UCSD-AML1 (cell line): ENCODE data around the gene SPATC1L.

ENCODE experiments used
- DNase-seq: peaks from one replicate; lab custom pipeline; 2025; ENCODE audit not compliant: unreplicated experiment; lab: John Stamatoyannopoulos, UW

The SPATC1L gene

DNA sequence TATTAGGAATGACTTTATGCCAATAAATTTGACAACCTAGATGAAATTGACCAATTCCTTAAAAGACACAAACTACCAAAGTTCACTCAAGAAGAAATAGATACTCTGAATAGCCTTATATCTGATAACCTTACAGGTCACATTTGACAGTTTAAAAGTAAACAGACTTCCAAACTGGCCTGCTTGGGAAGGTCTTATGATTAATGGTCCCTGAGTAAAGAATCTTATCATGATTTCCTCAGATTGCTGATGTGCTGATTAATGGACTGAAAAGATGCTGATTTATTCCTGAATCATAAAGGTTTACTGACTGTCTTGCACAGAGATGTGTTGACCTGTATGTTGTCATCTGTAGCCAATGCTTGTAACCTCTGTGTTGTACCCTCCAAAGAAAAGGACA lies 19.2 kb downstream of the SPATC1L start:
- DNase-seq, result no peak

DNA sequence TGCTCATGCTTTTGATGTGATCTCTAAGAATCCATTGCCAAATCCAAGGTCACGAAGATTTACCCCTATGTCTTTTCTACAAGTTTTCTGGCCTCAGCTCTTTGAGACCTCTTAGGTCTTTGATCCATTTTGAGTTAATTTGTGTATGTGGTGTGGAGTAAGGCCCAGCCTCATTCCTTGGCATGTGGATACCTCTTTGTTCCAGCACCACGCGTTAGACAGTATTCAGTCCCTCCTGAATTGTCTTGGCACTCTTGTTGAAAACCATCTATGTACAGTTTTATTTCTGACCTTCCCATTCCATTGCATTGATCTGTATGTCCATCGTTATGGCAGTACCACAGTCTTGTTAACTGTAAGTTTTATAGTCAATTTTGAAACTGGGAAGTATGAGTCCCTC lies 20.9 kb downstream of the SPATC1L start:
- DNase-seq, result no peak

- DNase-seq, result no peak
These were observed 22.3 kb downstream of the SPATC1L start for GRCh38 chr21:46161633-46162592.

GRCh38 chr21:46160907-46161632 lies 23.2 kb downstream of the SPATC1L start:
- DNase-seq, result no peak

GRCh38 chr21:46160657-46160906 lies 23.7 kb downstream of the SPATC1L start:
- DNase-seq, result no peak

- DNase-seq, result no peak
These were observed 24.2 kb downstream of the SPATC1L start for GRCh38 chr21:46159841-46160656.

DNA sequence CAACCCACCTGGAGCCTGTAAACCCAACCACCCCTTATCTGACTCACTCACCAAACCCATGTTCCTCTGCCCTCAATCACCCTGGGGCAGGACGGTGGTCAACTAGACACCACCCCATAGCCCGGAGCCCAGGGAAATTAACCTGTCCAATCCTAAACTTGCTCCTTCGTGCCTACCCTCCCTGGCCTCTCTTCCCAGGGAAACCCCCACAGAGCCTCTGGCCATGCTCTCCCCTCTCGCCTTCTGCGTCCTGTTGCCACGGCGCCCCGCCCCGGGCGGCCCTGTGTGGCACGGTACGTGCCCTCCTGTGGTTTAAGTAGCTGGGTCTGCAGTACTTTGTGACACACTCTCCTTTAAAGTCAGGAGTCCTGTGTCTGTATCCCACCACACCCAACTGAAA lies 24.9 kb downstream of the SPATC1L start:
- DNase-seq, result no peak

DNA sequence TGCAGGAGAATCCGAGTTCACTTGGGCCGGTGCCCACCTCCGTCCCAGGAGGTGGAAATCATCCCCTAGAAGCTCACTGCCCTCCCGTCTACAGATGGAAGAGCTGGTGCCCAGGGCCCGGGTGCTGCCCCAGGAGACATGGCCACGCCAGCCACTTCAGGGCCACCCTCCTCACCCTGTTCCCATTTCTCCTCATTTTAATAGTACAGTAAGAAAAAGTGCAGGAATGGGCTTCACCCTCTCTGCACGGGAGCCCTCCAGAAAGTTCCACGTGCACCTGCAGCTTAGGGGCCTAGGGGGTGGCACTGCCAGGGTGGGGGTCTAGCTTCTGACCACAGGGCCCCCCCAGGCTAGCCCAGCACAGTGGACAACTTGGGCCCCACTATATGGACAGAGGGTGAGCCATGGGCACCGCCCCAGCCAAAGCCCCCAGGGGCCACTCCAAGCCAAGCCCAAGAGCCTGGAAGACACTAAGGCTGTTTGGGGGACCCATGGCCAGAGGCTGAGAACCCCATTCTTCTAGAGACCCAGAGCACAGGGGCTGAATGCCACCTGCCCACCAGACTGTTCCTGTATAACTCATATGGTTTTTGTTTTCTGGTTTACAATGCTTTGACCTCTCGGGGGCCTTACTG lies 25.5 kb downstream of the SPATC1L start:
- no peak for DNase-seq

DNA sequence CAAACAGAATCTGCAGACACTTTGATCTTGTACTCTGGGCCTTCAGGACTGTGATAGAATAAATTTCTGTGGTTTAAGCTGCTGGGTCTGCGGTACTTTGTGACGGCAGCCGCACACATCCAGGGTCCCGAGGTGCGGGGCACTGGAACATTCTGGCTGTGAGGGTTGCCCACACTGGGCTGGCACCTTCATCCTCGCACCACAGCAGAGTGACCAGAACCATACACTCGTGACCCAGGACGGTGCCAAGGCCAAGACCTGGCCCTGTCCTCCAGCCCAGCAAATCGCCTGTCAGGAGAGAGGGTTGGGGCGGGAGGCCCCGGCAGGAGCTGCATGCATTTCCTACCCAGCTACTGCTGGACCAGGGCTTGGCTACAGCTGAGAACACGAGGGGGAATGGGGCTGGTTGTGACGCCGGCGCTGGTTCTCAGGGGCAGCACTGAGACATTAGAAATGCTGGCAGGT lies 26.2 kb downstream of the SPATC1L start:
- no peak for DNase-seq

DNA sequence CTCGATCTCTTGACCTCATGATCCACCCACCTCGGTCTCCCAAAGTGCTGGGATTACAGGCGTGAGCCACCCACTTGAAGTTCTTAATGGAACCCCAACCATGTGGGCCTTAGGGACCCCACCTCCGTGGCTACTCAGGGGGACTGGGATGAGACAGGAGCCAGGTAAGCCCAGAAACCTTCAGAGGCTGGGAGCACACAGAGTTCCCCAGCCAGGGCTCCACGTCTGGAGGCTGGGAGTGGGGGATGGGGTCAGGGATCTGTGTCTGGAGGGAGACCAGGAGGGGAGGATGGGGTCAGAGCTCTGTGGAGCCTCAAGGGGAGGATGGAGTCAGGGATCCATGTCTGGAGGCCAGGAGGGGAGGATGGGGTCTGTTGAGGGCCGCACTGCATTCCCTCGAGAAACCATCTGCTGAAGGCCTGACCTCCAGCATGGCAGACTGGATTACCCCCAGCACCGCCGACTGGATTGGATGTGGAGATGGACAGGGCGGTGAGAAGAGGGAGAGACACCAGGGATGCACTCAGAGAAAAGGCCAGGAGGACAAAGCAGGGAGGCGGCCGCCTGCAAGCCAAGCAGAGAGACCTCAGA lies 26.8 kb downstream of the SPATC1L start:
- DNase-seq, result no peak

GRCh38 chr21:46156678-46157077 lies 27.6 kb downstream of the SPATC1L start:
- DNase-seq, result no peak

DNA sequence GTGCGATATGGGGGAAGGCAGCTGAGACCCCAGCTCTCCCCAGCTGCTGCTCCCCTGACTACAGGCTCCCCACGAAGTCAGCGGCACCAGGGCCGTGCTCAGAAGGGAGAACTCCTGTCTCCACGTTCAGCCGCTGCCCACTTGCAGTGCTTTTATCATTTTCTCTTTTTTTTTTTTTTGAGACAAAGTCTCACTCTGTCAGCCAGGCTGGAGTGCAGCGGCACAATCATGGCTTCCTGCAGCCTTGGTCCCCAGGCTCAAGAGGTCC lies 27.9 kb downstream of the SPATC1L start:
- DNase-seq, result no peak

- DNase-seq, result no peak
These were observed 28.5 kb downstream of the SPATC1L start, which contains the start of gene FTCD for GRCh38 chr21:46155514-46156377. Gene FTCD, minus strand, starts transcription at chr21:46155579. Its CDS starts 56 bp downstream, at chr21:46155523.

DNA sequence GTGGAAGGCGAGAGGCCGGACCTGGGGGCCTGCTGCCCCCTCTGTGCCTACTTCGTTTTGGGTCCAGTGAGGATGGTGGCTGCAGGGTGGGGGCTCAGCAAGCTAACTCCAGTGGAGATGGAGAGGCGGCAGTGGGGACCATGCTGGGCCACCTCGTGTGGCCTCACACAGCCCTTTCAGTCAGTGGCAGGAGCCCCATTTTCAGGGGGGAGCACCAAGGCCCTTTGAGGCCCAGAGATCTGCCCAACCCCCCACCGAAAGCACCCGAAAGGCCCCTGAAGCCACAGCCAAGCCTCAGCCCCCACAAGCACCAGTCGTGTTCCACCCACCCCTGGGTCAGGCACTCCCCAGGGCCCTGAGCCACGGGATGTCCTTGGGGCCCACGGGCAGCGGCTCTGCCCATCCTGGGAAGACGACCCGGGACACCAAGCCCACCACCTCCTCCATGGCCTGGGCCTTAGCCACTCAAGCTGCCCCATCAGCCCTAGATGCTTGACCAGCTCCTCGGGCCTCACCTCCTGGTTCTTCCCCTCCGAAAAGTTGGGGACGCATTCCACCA lies 29.2 kb downstream of the SPATC1L start:
- no peak for DNase-seq

DNA sequence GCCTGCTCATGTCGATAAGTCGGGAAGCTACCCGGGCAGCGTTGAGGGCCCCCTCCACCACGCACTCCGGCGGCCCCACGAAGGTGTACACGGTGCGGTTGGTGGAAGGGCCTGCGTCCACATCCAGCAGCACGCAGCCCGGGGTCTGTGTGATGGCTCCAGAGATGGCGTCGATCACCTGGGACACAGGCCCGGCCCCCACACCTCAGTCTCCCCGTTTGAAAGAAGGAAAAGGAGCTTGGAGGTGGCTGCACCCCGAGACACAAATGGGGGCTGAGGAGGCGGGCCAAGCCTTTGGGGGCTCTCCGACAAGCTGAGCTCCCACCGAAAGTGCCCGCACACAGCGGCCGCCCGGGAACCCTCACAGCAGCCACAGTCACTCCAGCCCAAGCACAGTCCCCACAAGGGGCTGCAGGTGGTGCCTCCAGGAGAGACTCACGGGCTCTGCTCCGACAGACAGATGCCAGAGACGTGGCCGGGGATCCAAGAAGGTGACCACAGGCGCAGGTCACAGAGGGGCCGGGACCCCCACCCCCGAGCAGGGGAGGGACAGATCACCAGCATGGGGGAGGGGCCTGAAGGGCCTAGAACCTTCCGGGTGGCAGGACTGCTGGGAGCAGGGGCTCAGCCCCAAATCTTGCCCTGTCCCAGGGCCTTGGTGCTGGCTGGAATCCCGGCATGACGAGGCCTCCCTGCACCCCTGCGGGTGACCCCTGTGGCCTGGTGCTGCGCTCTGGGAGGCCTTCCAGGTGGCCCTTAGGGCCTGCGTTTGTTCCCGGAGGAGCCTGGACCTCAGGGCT lies 29.9 kb downstream of the SPATC1L start:
- DNase-seq, result no peak

GRCh38 chr21:46153247-46154154 lies 30.8 kb downstream of the SPATC1L start:
- DNase-seq, result peak; percentile 47

DNA sequence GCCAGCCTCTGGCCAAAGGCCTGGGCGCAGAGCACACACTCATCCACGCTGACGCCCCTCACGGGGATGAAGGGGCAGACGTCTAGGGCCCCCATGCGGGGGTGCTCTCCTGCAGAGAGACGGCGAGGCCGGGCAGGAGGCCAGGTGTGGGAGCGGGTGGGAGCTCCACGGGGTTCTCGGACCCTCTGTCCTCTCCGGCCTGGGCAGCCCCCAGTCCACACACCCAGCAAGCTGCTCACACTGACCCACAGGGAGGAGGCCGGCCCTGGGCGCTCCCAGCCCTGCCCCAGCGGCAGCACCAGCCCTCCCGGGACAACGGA lies 31.4 kb downstream of the SPATC1L start:
- no peak for DNase-seq
